ENCODE data around the gene TMEM163. TPM values are rescaled to one million over a fixed set of nuclear protein-coding genes. Genes with fewer than 3 reads are reported as not detected.
A peak's percentile ranks its signal among the peaks of the same experiment; 100 is the strongest.

Gene TMEM163
- total and polyA plus RNA-seq, 2 of the 13 experiments (the other 11 are each of a cell fraction or from before 2014, with no cell fraction given): 0.05 TPM; not detected in 1

DNA sequence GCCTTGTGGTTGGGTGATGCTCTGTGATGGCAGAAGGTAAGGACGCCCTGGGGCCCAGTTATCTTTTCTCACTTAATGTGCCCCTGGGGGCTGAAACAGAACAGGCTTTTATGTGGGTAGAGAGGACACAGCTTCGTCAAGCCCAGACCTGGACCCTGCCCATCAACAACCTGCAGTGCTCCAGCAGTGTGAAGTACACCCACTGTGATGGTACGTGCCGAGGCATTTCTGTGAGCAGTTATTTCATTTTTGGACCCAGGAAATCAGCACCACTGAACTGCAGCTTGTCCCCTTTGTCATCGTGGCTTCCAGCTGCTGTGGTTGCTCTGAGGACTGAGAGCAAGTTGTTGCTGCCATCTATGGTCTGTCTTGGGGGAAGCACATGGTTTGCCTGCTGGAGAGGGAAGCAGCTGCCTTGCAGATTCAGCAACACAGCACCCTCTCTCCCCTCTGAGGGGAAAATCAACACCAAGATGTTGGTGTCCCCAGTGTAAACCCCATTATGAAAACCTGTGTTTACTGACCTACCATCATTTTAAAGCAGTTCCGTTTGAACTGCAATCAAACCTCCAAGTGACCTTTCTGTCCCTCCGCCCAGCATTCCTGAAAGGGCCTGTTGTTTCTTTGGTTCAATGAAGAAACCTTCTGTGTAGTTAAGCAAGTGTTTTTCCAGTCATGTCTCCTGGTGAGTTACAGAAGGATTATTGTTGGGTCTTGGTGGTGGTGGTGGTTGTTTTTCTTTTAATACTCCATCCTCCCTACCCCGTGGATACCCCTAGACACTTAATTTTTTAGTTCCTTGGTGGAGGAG, 306.8 kb downstream of the TMEM163 start (continued):
- TF ChIP-seq, protein P1, sequence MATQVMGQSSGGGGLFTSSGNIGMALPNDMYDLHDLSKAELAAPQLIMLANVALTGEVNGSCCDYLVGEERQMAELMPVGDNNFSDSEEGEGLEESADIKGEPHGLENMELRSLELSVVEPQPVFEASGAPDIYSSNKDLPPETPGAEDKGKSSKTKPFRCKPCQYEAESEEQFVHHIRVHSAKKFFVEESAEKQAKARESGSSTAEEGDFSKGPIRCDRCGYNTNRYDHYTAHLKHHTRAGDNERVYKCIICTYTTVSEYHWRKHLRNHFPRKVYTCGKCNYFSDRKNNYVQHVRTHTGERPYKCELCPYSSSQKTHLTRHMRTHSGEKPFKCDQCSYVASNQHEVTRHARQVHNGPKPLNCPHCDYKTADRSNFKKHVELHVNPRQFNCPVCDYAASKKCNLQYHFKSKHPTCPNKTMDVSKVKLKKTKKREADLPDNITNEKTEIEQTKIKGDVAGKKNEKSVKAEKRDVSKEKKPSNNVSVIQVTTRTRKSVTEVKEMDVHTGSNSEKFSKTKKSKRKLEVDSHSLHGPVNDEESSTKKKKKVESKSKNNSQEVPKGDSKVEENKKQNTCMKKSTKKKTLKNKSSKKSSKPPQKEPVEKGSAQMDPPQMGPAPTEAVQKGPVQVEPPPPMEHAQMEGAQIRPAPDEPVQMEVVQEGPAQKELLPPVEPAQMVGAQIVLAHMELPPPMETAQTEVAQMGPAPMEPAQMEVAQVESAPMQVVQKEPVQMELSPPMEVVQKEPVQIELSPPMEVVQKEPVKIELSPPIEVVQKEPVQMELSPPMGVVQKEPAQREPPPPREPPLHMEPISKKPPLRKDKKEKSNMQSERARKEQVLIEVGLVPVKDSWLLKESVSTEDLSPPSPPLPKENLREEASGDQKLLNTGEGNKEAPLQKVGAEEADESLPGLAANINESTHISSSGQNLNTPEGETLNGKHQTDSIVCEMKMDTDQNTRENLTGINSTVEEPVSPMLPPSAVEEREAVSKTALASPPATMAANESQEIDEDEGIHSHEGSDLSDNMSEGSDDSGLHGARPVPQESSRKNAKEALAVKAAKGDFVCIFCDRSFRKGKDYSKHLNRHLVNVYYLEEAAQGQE (IDR thresholded peaks at IDR 0.05; ENCODE audit: borderline replicate concordance in 1 of 2, low read depth in 1 of 2, low read length in 2 of 2): peak in 1 of 2 experiments; percentile 81; a peak in 2 of 4 replicates
- TF ChIP-seq WIZ (CRISPR knock-in tag; IDR thresholded peaks at IDR 0.05) (no peak), RAD21 (CRISPR knock-in tag; IDR thresholded peaks at IDR 0.05) (peak; percentile 94), KLF16 (CRISPR knock-in tag; IDR thresholded peaks at IDR 0.05) (peak in 1 of 2 experiments; percentile 95; a peak in 2 of 4 replicates), ZBTB42 (CRISPR knock-in tag; IDR thresholded peaks at IDR 0.05) (no peak), TBX2 (CRISPR knock-in tag; IDR thresholded peaks at IDR 0.05; ENCODE audit: borderline replicate concordance) (peak; percentile 98), ZNF124 (CRISPR knock-in tag; IDR thresholded peaks at IDR 0.05) (peak; percentile 91), SATB2 (CRISPR knock-in tag; IDR thresholded peaks at IDR 0.05) (no peak), NFATC3 (CRISPR knock-in tag; IDR thresholded peaks at IDR 0.05) (0 out of 2 replicates have a peak, but pooled peaks have one; percentile 37), ZNF878 (CRISPR knock-in tag; IDR thresholded peaks at IDR 0.05) (peak; percentile 60; the same call in 1 of the 2 replicates), ZNF670 (CRISPR knock-in tag; IDR thresholded peaks at IDR 0.05; ENCODE audit: borderline replicate concordance) (no peak)
- TF ChIP-seq, protein P2, sequence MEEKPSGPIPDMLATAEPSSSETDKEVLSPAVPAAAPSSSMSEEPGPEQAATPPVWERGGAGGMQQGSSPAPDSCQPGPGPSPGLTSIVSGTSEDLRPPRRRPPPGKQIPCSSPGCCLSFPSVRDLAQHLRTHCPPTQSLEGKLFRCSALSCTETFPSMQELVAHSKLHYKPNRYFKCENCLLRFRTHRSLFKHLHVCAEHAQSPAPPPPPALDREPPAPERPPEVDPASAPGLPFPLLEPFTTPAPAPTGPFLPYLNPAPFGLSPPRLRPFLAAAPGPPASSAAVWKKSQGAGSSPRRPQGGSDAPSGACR (CRISPR knock-in tag; IDR thresholded peaks at IDR 0.05): peak; percentile 61
- TF ChIP-seq, protein P3, sequence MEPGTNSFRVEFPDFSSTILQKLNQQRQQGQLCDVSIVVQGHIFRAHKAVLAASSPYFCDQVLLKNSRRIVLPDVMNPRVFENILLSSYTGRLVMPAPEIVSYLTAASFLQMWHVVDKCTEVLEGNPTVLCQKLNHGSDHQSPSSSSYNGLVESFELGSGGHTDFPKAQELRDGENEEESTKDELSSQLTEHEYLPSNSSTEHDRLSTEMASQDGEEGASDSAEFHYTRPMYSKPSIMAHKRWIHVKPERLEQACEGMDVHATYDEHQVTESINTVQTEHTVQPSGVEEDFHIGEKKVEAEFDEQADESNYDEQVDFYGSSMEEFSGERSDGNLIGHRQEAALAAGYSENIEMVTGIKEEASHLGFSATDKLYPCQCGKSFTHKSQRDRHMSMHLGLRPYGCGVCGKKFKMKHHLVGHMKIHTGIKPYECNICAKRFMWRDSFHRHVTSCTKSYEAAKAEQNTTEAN (CRISPR knock-in tag; conservative IDR thresholded peaks at IDR 0.05): peak; percentile 84
- TF ChIP-seq, protein P4, sequence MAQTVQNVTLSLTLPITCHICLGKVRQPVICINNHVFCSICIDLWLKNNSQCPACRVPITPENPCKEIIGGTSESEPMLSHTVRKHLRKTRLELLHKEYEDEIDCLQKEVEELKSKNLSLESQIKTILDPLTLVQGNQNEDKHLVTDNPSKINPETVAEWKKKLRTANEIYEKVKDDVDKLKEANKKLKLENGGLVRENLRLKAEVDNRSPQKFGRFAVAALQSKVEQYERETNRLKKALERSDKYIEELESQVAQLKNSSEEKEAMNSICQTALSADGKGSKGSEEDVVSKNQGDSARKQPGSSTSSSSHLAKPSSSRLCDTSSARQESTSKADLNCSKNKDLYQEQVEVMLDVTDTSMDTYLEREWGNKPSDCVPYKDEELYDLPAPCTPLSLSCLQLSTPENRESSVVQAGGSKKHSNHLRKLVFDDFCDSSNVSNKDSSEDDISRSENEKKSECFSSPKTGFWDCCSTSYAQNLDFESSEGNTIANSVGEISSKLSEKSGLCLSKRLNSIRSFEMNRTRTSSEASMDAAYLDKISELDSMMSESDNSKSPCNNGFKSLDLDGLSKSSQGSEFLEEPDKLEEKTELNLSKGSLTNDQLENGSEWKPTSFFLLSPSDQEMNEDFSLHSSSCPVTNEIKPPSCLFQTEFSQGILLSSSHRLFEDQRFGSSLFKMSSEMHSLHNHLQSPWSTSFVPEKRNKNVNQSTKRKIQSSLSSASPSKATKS (CRISPR knock-in tag; IDR thresholded peaks at IDR 0.05): no peak
- TF ChIP-seq, protein P5, sequence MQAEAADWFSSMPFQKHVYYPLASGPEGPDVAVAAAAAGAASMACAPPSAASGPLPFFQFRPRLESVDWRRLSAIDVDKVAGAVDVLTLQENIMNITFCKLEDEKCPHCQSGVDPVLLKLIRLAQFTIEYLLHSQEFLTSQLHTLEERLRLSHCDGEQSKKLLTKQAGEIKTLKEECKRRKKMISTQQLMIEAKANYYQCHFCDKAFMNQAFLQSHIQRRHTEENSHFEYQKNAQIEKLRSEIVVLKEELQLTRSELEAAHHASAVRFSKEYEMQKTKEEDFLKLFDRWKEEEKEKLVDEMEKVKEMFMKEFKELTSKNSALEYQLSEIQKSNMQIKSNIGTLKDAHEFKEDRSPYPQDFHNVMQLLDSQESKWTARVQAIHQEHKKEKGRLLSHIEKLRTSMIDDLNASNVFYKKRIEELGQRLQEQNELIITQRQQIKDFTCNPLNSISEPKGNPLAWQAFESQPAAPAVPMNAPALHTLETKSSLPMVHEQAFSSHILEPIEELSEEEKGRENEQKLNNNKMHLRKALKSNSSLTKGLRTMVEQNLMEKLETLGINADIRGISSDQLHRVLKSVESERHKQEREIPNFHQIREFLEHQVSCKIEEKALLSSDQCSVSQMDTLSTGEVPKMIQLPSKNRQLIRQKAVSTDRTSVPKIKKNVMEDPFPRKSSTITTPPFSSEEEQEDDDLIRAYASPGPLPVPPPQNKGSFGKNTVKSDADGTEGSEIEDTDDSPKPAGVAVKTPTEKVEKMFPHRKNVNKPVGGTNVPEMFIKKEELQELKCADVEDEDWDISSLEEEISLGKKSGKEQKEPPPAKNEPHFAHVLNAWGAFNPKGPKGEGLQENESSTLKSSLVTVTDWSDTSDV (CRISPR knock-in tag; IDR thresholded peaks at IDR 0.05): peak; percentile 49; the same call in 1 of the 2 replicates

Data from HepG2 (cell line).